Amniotic epithelial cell (primary cell): ENCODE results near the gene ZNF382.

Experiments
- DNase-seq: peaks from one replicate; pipeline ENCODE4 v3.0.0-alpha.2; 2010; ENCODE audit warnings: low read depth

ZNF382 gene

DNA sequence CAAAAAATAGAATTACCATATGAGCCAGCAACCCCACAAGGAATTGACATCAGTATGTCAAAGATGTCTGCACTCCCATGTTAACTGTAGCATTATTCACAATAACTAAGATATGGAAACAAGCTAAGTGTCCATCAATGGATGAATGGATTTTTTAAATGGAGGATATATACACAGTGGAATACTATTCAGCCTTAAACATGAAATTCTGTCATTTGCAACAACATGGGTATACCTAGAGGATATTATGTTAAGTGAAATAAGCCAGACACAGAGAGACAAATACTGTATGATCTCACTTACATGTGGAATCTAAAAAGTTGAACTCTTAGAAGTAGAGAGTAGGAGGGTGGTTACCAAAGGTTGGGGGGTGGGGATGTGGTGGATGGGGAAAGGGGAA lies 74.3 kb downstream of the ZNF382 start:
- no peak for DNase-seq
